Smooth muscle cell of the brain vasculature (primary cell): ENCODE results near the gene CCZ1B.
"Not testable (repeated sequence)": the region's sequence is repeated elsewhere in the genome, so short reads cannot be mapped to it uniquely, and the experiment has no call there.

Experiments used
- DNase-seq: peaks from one replicate; pipeline ENCODE4 v3.0.0-alpha.2; 2012; ENCODE audit warnings: low read depth, low spot score

CCZ1B gene

GRCh38 chr7:6831018-6831725 lies 5.1 kb upstream of the CCZ1B start:
- DNase-seq: no peak

- DNase-seq: not testable (repeated sequence)
These were observed 4.0 kb upstream of the CCZ1B start for GRCh38 chr7:6830026-6830425.

- DNase-seq: not testable (repeated sequence)
These were observed 3.5 kb upstream of the CCZ1B start for GRCh38 chr7:6829616-6830015.

- DNase-seq: not testable (repeated sequence)
These were observed 1.1 kb upstream of the CCZ1B start for GRCh38 chr7:6827180-6827579.

- not testable (repeated sequence) for DNase-seq
These were observed 594 bp downstream of the CCZ1B start for GRCh38 chr7:6825236-6826125.

- DNase-seq: not testable (repeated sequence)
These were observed 4.5 kb downstream of the CCZ1B start for GRCh38 chr7:6821622-6822021.

GRCh38 chr7:6815470-6815869 lies 10.6 kb downstream of the CCZ1B start:
- not testable (repeated sequence) for DNase-seq

- DNase-seq: not testable (repeated sequence)
These were observed 13.1 kb downstream of the CCZ1B start for GRCh38 chr7:6813011-6813410.

- DNase-seq: not testable (repeated sequence)
These were observed 18.1 kb downstream of the CCZ1B start for GRCh38 chr7:6807959-6808358.

- DNase-seq: not testable (repeated sequence)
These were observed 18.6 kb downstream of the CCZ1B start for GRCh38 chr7:6807393-6807918.

GRCh38 chr7:6800331-6800730 lies 25.7 kb downstream of the CCZ1B start:
- DNase-seq: not testable (repeated sequence)

- not testable (repeated sequence) for DNase-seq
These were observed 26.2 kb downstream of the CCZ1B start for GRCh38 chr7:6799887-6800286.

- not testable (repeated sequence) for DNase-seq
These were observed 28.0 kb downstream of the CCZ1B start for GRCh38 chr7:6798047-6798446.

GRCh38 chr7:6797218-6797617 lies 28.9 kb downstream of the CCZ1B start:
- not testable (repeated sequence) for DNase-seq

- not testable (repeated sequence) for DNase-seq
These were observed 31.8 kb downstream of the CCZ1B start for GRCh38 chr7:6794276-6794675.

GRCh38 chr7:6792113-6792872 lies 33.8 kb downstream of the CCZ1B start:
- DNase-seq: peak; percentile 1

GRCh38 chr7:6789353-6789752 lies 36.7 kb downstream of the CCZ1B start:
- not testable (repeated sequence) for DNase-seq

GRCh38 chr7:6781581-6781980 lies 44.5 kb downstream of the CCZ1B start:
- DNase-seq: not testable (repeated sequence)

- not testable (repeated sequence) for DNase-seq
These were observed 64.9 kb downstream of the CCZ1B start for GRCh38 chr7:6761186-6761585.

- DNase-seq: not testable (repeated sequence)
These were observed 72.1 kb downstream of the CCZ1B start, which contains the start of gene RSPH10B2 for GRCh38 chr7:6753964-6754363. Gene RSPH10B2, plus strand, starts transcription at chr7:6754103. Its CDS starts 3,575 bp downstream, at chr7:6757678.

GRCh38 chr7:6750173-6750572 lies 75.9 kb downstream of the CCZ1B start:
- DNase-seq: not testable (repeated sequence)
